ENCODE data around the gene ZNF766. TPM values are rescaled to one million over a fixed set of nuclear protein-coding genes. Genes with fewer than 3 reads are reported as not detected.

Gene ZNF766
- total and polyA plus RNA-seq, 9 of the 15 experiments (the other 6 are each of a cell fraction or from before 2014, with no cell fraction given): 6.7 to 23.0 (median 11.2) TPM

- TF ChIP-seq THRAP3 (IDR thresholded peaks at IDR 0.05; ENCODE audit: borderline replicate concordance): no peak
- TF ChIP-seq GABPA (tag; conservative IDR thresholded peaks at IDR 0.05; ENCODE audit: low read depth): peak; percentile 76
- TF ChIP-seq, protein P1, sequence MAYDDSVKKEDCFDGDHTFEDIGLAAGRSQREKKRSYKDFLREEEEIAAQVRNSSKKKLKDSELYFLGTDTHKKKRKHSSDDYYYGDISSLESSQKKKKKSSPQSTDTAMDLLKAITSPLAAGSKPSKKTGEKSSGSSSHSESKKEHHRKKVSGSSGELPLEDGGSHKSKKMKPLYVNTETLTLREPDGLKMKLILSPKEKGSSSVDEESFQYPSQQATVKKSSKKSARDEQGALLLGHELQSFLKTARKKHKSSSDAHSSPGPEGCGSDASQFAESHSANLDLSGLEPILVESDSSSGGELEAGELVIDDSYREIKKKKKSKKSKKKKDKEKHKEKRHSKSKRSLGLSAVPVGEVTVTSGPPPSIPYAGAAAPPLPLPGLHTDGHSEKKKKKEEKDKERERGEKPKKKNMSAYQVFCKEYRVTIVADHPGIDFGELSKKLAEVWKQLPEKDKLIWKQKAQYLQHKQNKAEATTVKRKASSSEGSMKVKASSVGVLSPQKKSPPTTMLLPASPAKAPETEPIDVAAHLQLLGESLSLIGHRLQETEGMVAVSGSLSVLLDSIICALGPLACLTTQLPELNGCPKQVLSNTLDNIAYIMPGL (CRISPR knock-in tag; IDR thresholded peaks at IDR 0.05): no peak
- no peak for TF ChIP-seq GATAD2A (IDR thresholded peaks at IDR 0.05)
- TF ChIP-seq PCBP1 (IDR thresholded peaks at IDR 0.05; ENCODE audit: low read depth, low read length, poor library complexity, severe bottlenecking): peak; percentile 60
- TF ChIP-seq C11orf30 (IDR thresholded peaks at IDR 0.05; ENCODE audit: low read depth): no peak
- peak; percentile 88 for TF ChIP-seq POLR2A (conservative IDR thresholded peaks at IDR 0.05)
- TF ChIP-seq MEF2D (tag; conservative IDR thresholded peaks at IDR 0.05; ENCODE audit: low read depth): no peak
- TF ChIP-seq ARID1B (IDR thresholded peaks at IDR 0.05): no peak
- TF ChIP-seq ATF2 (CRISPR knock-in tag; IDR thresholded peaks at IDR 0.05): no peak
- TF ChIP-seq PRMT5 (CRISPR knock-in tag; IDR thresholded peaks at IDR 0.05): 0 out of 2 replicates have a peak, but pooled peaks have one; percentile 21
- TF ChIP-seq DDX20 (tag; IDR thresholded peaks at IDR 0.05; ENCODE audit: low read depth): no peak
- TF ChIP-seq NBN (IDR thresholded peaks at IDR 0.05; ENCODE audit: low read depth): no peak
- no peak for TF ChIP-seq TCFL5 (CRISPR knock-in tag; conservative IDR thresholded peaks at IDR 0.05)
- no peak for TF ChIP-seq PHB2 (IDR thresholded peaks at IDR 0.05; ENCODE audit: low read depth)
- 0 out of 4 replicates have a peak, but pooled peaks of 1 of the 2 experiments have one; percentile 42 for TF ChIP-seq TBL1XR1 (IDR thresholded peaks at IDR 0.05; ENCODE audit: low read length in 2 of 2)
- TF ChIP-seq ZBTB1 (CRISPR knock-in tag; IDR thresholded peaks at IDR 0.05; ENCODE audit: borderline replicate concordance, low read depth): no peak
- TF ChIP-seq RBM14 (IDR thresholded peaks at IDR 0.05; ENCODE audit: borderline replicate concordance, insufficient read depth, low read depth, low read length): no peak
- TF ChIP-seq CTBP1 (IDR thresholded peaks at IDR 0.05; ENCODE audit: borderline replicate concordance): peak; percentile 27; the same call in 1 of the 2 replicates
- TF ChIP-seq NR2F6 (CRISPR knock-in tag; IDR thresholded peaks at IDR 0.05): no peak
- peak; percentile 51; the same call in 1 of the 2 replicates for TF ChIP-seq MBD2 (IDR thresholded peaks at IDR 0.05; ENCODE audit: borderline replicate concordance, low read depth)
- TF ChIP-seq GTF2F1 (IDR thresholded peaks at IDR 0.05; ENCODE audit: low read depth, low read length): no peak
- no peak for TF ChIP-seq ARID2 (IDR thresholded peaks at IDR 0.05)
- TF ChIP-seq, protein P2, sequence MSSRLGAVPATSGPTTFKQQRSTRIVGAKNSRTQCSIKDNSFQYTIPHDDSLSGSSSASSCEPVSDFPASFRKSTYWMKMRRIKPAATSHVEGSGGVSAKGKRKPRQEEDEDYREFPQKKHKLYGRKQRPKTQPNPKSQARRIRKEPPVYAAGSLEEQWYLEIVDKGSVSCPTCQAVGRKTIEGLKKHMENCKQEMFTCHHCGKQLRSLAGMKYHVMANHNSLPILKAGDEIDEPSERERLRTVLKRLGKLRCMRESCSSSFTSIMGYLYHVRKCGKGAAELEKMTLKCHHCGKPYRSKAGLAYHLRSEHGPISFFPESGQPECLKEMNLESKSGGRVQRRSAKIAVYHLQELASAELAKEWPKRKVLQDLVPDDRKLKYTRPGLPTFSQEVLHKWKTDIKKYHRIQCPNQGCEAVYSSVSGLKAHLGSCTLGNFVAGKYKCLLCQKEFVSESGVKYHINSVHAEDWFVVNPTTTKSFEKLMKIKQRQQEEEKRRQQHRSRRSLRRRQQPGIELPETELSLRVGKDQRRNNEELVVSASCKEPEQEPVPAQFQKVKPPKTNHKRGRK (tag; IDR thresholded peaks at IDR 0.05): no peak
- no peak for TF ChIP-seq HEY1 (CRISPR knock-in tag; IDR thresholded peaks at IDR 0.05; ENCODE audit: borderline replicate concordance)
- no peak for TF ChIP-seq EWSR1 (IDR thresholded peaks at IDR 0.05; ENCODE audit: borderline replicate concordance, low read depth, partially characterized antibody)
Measured at GRCh38 chr19:52269338-52270261, at the start of gene ZNF766 (continued).
